D721Med (cell line): Measurements from ENCODE around the gene KIF3A.
A peak's percentile ranks its signal among the peaks of the same experiment; 100 is the strongest.

Source experiments
- DNase-seq: peaks from one replicate; pipeline ENCODE4 v3.0.0; 2011; ENCODE audit warnings: low spot score; ENCODE audit not compliant: insufficient read length
- FAIRE-seq: peaks from 2 replicates; lab custom pipeline; 2011; peaks lifted over from hg19 to GRCh38; lab: Jason Lieb, UNC
- CTCF ChIP-seq: IDR thresholded peaks from 2 replicates; pipeline ENCODE4 v1.5.1; 2012; ENCODE audit warnings: mild to moderate bottlenecking, control low read depth; ENCODE audit not compliant: insufficient read depth; ENCODE audit errors: missing control alignments

KIF3A gene

DNA sequence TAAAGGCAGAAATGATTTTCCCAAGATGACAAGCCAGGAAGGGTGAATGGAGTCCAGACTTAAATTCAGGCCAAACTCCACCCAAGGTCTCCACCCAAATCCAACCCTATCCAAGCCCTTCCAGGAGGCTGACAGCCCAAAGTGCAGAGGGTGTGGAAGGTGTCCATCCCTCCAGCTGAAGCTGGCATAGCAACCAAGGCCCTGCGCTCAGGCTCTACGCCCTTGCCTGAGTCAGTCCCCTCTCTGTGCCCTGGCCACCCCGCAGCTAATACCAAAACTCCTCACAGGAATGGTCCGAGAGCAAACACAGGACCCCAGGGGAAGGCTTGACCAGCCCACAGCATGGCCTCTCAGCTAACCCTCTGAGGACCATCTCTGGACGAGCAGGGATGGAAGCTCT lies 37.5 kb upstream of the KIF3A start:
- DNase-seq, result no peak

GRCh38 chr5:132774406-132774805 lies 37.1 kb upstream of the KIF3A start:
- DNase-seq, result no peak
- no peak for FAIRE-seq
- TF ChIP-seq CTCF, result no peak

More for the DNA sequence above, 37.5 kb upstream of the KIF3A start:
- TF ChIP-seq CTCF, result no peak
- FAIRE-seq, result no peak

- DNase-seq (peak; percentile 70), FAIRE-seq (no peak)
- TF ChIP-seq CTCF, result no peak
Observed at GRCh38 chr5:132773601-132774355, 36.4 kb upstream of the KIF3A start.

DNA sequence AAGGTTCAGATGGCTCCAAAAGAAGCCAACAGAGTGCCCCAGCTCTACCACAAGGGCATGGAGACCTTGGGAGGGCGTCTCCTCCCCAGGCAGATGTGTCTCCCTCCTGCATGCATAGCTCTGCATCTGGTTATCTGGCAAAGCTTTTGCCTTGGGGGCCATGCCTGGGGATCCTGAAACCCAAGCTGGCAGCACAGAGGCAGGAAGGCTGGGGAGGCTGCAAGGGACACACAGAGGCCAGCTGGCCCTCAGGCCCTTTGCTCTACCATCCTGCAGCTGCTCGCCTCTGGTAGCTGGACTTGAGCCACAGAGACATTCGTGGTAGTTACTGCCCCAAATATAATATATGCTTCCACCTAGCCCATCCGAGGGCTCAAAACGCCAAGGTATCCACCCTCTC lies 35.8 kb upstream of the KIF3A start:
- no peak for TF ChIP-seq CTCF
- DNase-seq, result no peak
- no peak for FAIRE-seq

DNA sequence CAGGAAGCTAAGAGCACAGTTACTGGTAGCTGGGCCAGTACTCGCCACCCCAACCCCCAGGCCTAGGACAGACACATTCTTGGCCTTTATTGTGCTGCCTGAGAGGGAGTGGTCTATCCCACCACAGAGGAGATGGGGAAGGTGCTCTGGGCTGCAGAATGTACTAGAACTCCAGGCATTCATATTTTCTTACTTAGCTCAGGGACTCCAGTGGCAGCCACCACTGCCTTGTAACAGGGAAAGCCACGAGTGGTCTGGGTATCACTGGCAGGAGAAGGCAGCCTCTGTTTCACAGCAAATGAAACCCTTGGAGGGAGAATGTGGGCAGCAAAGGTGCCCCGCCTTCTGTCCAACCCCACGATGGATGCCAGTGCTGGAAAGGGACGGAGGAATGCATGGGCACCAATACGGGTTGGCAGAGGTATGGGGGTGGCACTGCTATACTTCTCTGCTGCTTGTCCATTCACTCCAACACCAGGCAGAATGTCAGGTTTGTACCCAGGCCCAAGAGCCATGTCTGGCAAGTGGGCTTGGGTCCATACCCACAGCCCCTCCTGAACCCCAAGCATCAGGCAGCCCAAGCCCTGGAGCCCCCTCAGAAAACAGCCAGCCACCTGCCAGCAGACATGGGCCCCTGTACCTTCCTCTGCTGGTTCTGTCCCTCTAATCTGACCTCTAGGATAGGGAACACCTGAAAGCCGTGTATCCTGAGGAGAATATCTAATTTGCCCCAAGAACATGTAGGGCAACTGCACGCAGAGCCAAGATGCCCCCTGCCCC lies 35.1 kb upstream of the KIF3A start:
- FAIRE-seq (no peak), DNase-seq (no peak)
- no peak for TF ChIP-seq CTCF

DNA sequence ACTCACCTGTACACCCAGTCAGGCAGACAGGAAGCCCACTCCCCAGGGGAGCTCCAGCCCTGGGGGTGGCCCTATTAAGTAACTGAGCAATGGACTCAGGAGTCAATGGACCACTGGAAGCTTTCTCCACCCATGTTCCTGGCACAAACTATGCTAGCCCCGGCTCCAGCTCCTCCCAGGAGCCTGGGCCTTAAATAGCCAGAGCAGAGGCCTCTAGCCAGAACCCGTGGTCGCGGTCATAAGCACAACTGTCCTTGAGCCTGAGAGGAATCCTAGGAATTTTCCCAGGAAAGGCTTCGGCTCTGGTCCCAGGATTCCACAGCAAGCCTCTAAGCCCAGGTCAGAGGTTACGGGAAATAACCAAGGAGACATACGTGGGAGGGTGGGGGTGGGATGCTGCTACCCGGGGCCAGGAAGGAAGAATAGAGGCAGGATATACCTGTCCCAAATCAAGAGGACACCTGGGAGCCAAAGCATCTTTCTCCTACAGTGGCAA lies 34.2 kb upstream of the KIF3A start:
- TF ChIP-seq CTCF, result no peak
- no peak for FAIRE-seq
- no peak for DNase-seq
